GM18505 (cell line): ENCODE results near the gene RIMS3.

Experiments used
- ATAC-seq: cut with Tn5 transposase; IDR thresholded peaks from one replicate; pipeline ENCODE4 v1.9.1; 2021; ENCODE audit not compliant: unreplicated experiment
- POLR2A ChIP-seq: IDR thresholded peaks from 4 replicates; pipeline ENCODE4 v1.6.1; 2011; ENCODE audit warnings: borderline replicate concordance; ENCODE audit not compliant: insufficient read depth, insufficient read length; ENCODE audit errors: extremely low read depth

The RIMS3 gene

GRCh38 chr1:40625076-40625475, 40.4 kb downstream of the RIMS3 start:
- no peak for ATAC-seq
- TF ChIP-seq POLR2A: no peak

DNA sequence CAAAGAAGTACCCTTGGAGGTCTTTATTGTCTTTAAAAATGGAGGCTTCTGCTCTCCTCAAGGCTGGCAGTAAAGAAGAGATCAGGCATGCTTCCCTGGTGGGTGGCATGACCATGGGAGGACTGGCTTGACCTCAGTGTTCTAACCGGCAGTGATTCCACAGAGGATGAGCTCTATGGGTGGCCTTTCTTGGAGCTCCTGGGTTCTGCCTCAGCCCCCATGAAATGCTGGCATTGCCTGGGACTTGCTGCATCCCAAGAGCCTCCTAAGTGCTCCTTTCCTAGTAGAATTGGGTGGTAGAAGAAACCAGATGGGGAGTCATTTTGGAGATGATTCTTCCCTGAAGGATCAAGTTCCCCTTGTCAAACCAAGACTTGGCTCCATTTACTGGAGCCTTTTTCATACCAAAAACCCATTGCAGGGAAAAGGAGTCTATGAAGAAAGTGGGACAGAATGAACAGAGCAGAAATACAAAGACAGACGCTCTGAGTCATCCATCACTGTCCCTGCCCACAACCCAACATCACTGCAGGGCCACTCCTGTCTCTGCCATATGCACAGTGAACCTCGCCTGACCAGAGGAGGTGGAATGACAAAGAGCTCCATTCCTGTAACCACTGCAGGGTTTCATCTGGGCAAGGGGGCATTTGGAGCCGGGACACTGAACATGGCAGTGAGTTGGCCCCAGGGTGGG, 42.4 kb downstream of the RIMS3 start:
- ATAC-seq: no peak
- TF ChIP-seq POLR2A: no peak

DNA sequence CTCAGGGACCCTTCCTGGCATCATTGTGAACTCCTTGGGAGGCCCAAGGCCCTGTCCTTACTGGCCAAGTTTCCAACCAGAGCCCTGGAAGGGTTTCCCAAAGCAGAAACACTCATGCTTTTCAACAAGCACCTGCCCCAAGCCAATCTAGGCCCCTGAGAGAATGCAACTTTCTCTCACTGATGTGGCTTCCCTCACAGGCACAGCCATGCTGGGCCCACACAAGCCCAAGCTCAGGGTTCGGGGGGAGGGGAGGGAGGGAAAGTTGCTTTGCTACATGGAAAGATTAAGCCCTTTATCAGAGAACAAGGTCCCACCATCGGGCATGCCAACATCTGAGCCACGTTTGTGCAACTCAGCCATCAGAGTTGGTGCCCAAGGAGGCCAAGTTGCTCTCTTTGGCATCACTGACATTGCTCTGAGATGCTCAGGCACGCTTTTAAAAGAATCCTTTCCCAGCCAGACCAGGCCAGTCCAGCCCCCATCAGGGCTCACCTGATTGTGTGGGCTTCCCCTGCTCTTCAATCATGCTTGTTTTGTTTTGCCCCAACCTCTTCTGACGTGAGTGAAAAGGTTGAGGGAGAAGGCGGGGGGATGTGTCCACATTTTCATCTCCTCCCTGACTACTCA, 43.5 kb downstream of the RIMS3 start:
- no peak for TF ChIP-seq POLR2A
- no peak for ATAC-seq

DNA sequence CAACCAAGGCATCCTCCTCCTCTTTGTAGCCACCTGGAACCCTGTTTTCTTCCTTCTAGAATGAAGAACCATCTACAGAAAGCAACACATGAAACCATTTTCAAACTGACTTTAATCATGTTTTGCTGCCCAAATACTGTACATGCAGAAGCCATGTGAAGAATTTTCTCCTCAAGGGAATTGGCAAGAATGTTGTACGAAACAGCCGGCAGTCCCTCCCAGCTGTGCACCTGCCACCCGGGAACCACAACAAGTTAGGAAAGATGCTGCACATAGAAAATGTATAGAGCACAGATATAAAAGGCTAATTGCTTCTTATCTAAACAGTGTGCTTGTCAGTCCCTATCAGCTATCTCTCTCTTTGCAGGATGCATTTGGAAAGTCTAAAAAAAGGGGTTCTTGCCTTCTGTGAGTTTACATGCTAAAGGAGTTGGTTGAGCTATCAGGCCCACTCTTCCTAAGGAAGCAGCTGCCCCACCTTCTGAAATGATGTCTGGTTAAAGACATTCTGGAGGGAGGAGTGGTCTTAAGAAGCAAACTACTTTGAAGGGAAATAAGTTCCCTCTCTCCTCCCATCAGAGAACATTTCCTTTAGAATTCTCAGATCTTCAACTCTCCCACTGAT, 44.8 kb downstream of the RIMS3 start:
- no peak for ATAC-seq
- no peak for TF ChIP-seq POLR2A

DNA sequence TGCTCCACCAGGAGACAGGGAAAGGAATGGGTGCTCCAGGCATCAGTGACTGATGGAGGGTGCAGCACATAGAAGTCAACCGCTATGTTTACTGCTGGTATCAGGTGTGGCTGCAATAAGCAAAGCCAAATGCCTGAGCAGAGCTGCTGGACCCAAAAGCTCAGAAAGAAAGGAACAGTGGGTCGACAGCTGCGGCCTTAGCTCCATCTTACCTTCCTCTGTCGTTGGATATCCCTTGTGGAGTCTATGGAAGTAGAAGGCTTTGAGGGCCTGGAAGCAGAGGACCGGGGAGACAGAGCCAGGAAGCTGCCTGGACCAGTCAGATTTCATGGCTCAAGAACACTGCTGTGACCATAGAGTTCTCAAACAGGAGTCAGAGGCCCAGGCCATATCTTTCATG, 45.3 kb downstream of the RIMS3 start:
- ATAC-seq: no peak
- TF ChIP-seq POLR2A: no peak

GRCh38 chr1:40618108-40618507, 47.4 kb downstream of the RIMS3 start:
- ATAC-seq: no peak
- TF ChIP-seq POLR2A: no peak

DNA sequence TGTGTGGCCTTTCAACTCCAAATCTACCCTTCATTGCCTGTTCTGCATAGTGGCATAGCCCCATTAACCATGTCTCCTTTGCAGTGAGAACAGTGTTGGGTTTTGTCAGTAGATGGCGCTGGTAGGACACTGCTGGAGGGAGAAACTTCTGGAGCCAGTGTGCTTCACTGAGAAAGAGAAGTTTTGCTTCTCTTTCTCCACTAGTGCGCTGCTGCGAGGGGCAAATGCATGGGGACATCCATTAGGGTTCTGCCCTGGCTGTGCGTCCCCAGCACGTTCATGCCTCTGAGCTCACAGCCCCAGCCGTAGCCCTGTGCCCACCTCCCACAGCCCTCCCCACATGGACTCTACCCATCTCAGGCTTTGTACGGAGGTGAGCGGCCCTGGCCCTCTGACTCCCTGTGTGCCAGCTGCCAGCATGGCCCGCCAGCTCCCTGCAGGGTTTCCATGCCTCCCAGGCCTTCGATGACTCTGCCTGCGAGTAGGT, 53.1 kb downstream of the RIMS3 start:
- no peak for TF ChIP-seq POLR2A
- no peak for ATAC-seq

- TF ChIP-seq POLR2A: no peak
- ATAC-seq: no peak
Measured at GRCh38 chr1:40610156-40610555, 55.3 kb downstream of the RIMS3 start.

- TF ChIP-seq POLR2A: no peak
- no peak for ATAC-seq
Measured at GRCh38 chr1:40607921-40608320, 57.6 kb downstream of the RIMS3 start.

DNA sequence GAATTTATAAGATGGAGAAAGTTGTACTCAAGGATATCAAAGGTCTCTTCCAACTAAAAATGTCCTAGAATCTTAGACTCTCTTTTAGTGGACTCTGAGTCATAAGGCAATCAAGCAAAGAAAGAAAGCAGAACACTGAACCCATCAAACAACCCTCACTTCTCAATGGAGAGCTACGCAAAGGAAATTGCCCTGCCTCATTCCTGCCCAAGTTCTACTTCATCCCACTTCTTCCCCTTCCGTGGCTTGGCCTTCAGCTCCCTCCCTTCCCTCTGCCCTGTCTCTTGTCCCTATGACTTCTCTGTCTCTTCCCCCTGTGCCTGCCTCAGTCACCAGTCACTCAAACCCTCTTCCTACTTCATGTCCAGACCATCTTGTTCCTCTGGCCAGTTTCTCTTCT, 58.5 kb downstream of the RIMS3 start:
- ATAC-seq: no peak
- TF ChIP-seq POLR2A: no peak

- TF ChIP-seq POLR2A: no peak
- no peak for ATAC-seq
Measured at GRCh38 chr1:40606194-40606593, 59.3 kb downstream of the RIMS3 start.

- no peak for TF ChIP-seq POLR2A
- no peak for ATAC-seq
Measured at GRCh38 chr1:40599926-40600325, 65.6 kb downstream of the RIMS3 start.

GRCh38 chr1:40595623-40596022, 69.9 kb downstream of the RIMS3 start:
- ATAC-seq: no peak
- no peak for TF ChIP-seq POLR2A

DNA sequence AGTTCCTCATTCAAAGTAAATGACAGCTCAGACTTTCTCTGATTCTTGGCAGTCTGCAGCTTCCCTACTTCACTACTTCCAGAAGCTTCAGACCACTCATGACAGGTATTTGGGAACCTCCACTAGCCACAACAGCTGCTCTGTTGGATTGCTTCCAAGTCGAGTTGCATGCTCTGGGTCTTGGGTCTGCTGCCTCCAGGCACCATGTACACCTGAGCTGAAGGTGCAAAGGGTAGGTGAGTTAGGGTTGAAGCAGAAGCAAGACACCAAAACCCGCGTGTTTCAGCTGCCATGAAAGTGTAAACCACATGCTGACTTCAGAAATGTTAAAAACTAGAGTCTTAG, 71.3 kb downstream of the RIMS3 start:
- no peak for TF ChIP-seq POLR2A
- ATAC-seq: no peak
